ENCODE data around the gene DNM2. TPM values are rescaled to one million over a fixed set of nuclear protein-coding genes. Genes with fewer than 3 reads are reported as not detected.
A peak's percentile ranks its signal among the peaks of the same experiment; 100 is the strongest.

The DNM2 gene
- total and polyA plus RNA-seq, 2 of the 13 experiments (the other 11 are each of a cell fraction or from before 2014, with no cell fraction given), result 41.7 to 59.8 TPM

DNA sequence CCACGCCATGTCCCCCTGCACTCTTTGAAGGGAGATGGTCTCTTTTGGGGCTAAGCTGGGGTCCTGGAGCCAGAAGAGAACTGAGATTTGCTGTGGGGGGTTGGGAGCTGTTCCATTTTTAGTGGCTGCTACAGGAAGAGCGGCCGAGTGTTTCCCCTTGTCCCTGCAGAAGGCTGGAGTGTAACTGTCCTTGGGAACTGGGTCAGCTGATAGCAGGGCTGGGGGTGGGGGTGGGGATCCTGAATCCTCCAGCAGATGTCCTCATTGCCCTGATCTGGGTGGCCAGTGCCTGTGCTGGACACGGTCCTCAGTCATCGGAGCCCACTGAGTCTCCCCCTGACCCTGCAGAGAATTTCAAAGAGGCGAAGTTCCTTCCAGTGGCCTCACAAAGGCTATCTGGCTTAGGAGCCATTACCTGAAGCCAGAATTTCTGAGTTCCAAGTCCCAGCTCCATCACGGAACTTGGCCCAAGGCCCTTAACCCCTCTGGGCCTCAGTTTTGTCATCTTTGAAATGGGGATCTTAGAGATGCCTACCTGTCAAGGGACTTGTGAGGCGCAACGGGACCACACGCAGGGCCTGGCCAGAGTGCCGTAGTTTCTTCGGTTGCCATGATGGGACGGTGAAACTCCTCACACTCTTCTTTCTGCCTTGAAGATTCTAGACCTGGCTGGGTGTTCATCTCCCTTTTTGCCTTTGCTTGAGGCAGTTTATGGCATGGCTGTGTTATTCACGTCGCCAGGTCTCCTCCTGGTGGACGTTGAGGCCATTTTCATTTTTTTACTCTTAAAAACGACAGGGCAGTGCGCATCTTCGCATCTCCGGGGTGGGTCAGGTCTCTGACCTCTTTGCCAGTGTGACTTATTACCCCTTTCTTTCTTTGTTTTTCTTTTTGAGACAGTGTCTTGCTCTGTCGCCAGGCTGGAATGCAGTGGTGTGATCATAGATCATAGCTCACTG is 51.9 kb downstream of the DNM2 start (continued):
- TF ChIP-seq, protein P1, sequence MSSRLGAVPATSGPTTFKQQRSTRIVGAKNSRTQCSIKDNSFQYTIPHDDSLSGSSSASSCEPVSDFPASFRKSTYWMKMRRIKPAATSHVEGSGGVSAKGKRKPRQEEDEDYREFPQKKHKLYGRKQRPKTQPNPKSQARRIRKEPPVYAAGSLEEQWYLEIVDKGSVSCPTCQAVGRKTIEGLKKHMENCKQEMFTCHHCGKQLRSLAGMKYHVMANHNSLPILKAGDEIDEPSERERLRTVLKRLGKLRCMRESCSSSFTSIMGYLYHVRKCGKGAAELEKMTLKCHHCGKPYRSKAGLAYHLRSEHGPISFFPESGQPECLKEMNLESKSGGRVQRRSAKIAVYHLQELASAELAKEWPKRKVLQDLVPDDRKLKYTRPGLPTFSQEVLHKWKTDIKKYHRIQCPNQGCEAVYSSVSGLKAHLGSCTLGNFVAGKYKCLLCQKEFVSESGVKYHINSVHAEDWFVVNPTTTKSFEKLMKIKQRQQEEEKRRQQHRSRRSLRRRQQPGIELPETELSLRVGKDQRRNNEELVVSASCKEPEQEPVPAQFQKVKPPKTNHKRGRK (CRISPR knock-in tag; IDR thresholded peaks at IDR 0.05), result no peak
- TF ChIP-seq BRCA1 (CRISPR knock-in tag; IDR thresholded peaks at IDR 0.05), result no peak
- TF ChIP-seq RFX3 (CRISPR knock-in tag; IDR thresholded peaks at IDR 0.05), result no peak
- TF ChIP-seq ZNF891 (CRISPR knock-in tag; IDR thresholded peaks at IDR 0.05), result no peak
- no peak for TF ChIP-seq MTF2 (CRISPR knock-in tag; IDR thresholded peaks at IDR 0.05; ENCODE audit: borderline replicate concordance)
- TF ChIP-seq, protein P2, sequence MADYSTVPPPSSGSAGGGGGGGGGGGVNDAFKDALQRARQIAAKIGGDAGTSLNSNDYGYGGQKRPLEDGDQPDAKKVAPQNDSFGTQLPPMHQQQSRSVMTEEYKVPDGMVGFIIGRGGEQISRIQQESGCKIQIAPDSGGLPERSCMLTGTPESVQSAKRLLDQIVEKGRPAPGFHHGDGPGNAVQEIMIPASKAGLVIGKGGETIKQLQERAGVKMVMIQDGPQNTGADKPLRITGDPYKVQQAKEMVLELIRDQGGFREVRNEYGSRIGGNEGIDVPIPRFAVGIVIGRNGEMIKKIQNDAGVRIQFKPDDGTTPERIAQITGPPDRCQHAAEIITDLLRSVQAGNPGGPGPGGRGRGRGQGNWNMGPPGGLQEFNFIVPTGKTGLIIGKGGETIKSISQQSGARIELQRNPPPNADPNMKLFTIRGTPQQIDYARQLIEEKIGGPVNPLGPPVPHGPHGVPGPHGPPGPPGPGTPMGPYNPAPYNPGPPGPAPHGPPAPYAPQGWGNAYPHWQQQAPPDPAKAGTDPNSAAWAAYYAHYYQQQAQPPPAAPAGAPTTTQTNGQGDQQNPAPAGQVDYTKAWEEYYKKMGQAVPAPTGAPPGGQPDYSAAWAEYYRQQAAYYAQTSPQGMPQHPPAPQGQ (CRISPR knock-in tag; IDR thresholded peaks at IDR 0.05; ENCODE audit: borderline replicate concordance), result no peak
- peak; percentile 40; the same call in 1 of the 2 replicates for TF ChIP-seq ETV5 (CRISPR knock-in tag; IDR thresholded peaks at IDR 0.05; ENCODE audit: borderline replicate concordance)
- TF ChIP-seq TOPORS (CRISPR knock-in tag; IDR thresholded peaks at IDR 0.05), result no peak
- TF ChIP-seq, protein P3, sequence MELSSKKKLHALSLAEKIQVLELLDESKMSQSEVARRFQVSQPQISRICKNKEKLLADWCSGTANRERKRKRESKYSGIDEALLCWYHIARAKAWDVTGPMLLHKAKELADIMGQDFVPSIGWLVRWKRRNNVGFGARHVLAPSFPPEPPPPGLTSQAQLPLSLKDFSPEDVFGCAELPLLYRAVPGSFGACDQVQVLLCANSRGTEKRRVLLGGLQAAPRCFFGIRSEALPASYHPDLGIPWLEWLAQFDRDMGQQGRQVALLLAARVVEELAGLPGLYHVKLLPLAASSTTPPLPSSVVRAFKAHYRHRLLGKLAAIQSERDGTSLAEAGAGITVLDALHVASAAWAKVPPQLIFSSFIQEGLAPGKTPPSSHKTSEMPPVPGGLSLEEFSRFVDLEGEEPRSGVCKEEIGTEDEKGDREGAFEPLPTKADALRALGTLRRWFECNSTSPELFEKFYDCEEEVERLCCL (CRISPR knock-in tag; IDR thresholded peaks at IDR 0.05; ENCODE audit: borderline replicate concordance), result no peak
- 0 out of 2 replicates have a peak, but pooled peaks have one; percentile 48 for TF ChIP-seq ZNF839 (CRISPR knock-in tag; IDR thresholded peaks at IDR 0.05; ENCODE audit: borderline replicate concordance)
- TF ChIP-seq, protein P4, sequence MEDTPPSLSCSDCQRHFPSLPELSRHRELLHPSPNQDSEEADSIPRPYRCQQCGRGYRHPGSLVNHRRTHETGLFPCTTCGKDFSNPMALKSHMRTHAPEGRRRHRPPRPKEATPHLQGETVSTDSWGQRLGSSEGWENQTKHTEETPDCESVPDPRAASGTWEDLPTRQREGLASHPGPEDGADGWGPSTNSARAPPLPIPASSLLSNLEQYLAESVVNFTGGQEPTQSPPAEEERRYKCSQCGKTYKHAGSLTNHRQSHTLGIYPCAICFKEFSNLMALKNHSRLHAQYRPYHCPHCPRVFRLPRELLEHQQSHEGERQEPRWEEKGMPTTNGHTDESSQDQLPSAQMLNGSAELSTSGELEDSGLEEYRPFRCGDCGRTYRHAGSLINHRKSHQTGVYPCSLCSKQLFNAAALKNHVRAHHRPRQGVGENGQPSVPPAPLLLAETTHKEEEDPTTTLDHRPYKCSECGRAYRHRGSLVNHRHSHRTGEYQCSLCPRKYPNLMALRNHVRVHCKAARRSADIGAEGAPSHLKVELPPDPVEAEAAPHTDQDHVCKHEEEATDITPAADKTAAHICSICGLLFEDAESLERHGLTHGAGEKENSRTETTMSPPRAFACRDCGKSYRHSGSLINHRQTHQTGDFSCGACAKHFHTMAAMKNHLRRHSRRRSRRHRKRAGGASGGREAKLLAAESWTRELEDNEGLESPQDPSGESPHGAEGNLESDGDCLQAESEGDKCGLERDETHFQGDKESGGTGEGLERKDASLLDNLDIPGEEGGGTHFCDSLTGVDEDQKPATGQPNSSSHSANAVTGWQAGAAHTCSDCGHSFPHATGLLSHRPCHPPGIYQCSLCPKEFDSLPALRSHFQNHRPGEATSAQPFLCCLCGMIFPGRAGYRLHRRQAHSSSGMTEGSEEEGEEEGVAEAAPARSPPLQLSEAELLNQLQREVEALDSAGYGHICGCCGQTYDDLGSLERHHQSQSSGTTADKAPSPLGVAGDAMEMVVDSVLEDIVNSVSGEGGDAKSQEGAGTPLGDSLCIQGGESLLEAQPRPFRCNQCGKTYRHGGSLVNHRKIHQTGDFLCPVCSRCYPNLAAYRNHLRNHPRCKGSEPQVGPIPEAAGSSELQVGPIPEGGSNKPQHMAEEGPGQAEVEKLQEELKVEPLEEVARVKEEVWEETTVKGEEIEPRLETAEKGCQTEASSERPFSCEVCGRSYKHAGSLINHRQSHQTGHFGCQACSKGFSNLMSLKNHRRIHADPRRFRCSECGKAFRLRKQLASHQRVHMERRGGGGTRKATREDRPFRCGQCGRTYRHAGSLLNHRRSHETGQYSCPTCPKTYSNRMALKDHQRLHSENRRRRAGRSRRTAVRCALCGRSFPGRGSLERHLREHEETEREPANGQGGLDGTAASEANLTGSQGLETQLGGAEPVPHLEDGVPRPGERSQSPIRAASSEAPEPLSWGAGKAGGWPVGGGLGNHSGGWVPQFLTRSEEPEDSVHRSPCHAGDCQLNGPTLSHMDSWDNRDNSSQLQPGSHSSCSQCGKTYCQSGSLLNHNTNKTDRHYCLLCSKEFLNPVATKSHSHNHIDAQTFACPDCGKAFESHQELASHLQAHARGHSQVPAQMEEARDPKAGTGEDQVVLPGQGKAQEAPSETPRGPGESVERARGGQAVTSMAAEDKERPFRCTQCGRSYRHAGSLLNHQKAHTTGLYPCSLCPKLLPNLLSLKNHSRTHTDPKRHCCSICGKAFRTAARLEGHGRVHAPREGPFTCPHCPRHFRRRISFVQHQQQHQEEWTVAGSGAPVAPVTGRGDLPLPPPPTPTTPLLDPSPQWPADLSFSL (CRISPR knock-in tag; IDR thresholded peaks at IDR 0.05), result no peak
- no peak for TF ChIP-seq ZNF737 (CRISPR knock-in tag; IDR thresholded peaks at IDR 0.05; ENCODE audit: borderline replicate concordance)
- TF ChIP-seq ZNF274 (CRISPR knock-in tag; IDR thresholded peaks at IDR 0.05), result no peak
- TF ChIP-seq IRX3 (CRISPR knock-in tag; IDR thresholded peaks at IDR 0.05; ENCODE audit: borderline replicate concordance, low read depth), result no peak
- TF ChIP-seq, protein P5, sequence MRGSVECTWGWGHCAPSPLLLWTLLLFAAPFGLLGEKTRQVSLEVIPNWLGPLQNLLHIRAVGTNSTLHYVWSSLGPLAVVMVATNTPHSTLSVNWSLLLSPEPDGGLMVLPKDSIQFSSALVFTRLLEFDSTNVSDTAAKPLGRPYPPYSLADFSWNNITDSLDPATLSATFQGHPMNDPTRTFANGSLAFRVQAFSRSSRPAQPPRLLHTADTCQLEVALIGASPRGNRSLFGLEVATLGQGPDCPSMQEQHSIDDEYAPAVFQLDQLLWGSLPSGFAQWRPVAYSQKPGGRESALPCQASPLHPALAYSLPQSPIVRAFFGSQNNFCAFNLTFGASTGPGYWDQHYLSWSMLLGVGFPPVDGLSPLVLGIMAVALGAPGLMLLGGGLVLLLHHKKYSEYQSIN (CRISPR knock-in tag; IDR thresholded peaks at IDR 0.05; ENCODE audit: borderline replicate concordance), result no peak

All from HepG2 (cell line).